OCI-LY1 (cell line): ENCODE results near the gene HAAO.

Experiments
- EZH2 ChIP-seq: fragments of 200-600 bp; sonication (generic), shearing (Covaris generic); IDR thresholded peaks from 2 replicates; pipeline ENCODE4 v1.8.0; 2017; ENCODE audit warnings: borderline replicate concordance, mixed run types, mild to moderate bottlenecking, antibody characterized with exemption, low read length, moderate library complexity, mixed read lengths
- TF ChIP-seq, protein P1 (sequence below): fragments of 200-600 bp; sonication (generic), shearing (Covaris generic); IDR thresholded peaks from 2 replicates; pipeline ENCODE4 v1.5.1; 2017; ENCODE audit warnings: mild to moderate bottlenecking, antibody characterized with exemption, low read length, moderate library complexity, mixed read lengths

DNA sequence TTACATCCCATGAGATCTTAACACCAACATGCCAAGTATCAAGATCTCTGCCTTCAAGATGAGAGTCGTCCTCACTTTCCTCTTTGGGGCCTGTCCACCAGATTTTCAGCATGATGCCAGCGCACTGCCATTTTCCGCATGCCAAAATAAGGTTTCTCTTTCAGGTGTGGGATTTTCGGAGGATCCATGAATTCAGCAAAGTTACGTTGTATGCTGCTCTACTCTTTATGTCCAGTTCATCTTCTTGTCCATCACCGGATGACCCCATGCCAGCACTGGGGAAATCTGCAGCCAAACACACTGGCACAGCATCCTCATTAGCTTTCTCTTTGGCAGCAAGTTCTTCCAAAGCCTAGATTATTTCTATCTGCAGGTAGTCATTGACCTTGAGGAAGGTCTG is 4.9 kb upstream of the HAAO start:
- TF ChIP-seq, protein P1, sequence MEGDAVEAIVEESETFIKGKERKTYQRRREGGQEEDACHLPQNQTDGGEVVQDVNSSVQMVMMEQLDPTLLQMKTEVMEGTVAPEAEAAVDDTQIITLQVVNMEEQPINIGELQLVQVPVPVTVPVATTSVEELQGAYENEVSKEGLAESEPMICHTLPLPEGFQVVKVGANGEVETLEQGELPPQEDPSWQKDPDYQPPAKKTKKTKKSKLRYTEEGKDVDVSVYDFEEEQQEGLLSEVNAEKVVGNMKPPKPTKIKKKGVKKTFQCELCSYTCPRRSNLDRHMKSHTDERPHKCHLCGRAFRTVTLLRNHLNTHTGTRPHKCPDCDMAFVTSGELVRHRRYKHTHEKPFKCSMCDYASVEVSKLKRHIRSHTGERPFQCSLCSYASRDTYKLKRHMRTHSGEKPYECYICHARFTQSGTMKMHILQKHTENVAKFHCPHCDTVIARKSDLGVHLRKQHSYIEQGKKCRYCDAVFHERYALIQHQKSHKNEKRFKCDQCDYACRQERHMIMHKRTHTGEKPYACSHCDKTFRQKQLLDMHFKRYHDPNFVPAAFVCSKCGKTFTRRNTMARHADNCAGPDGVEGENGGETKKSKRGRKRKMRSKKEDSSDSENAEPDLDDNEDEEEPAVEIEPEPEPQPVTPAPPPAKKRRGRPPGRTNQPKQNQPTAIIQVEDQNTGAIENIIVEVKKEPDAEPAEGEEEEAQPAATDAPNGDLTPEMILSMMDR = no peak
- no peak for TF ChIP-seq EZH2
